ENCODE data around the gene SFSWAP. TPM values are rescaled to one million over a fixed set of nuclear protein-coding genes. Genes with fewer than 3 reads are reported as not detected.

Gene SFSWAP
- polyA plus RNA-seq, 3 donors: 7.3 to 33.0 (median 10.7) TPM

GRCh38 chr12:131729254-131729955, 18.5 kb downstream of the SFSWAP start:
- DNase-seq: no peak
- no peaks in the 10 kb centered on the region for H3K4me1 ChIP-seq (ENCODE audit: control insufficient read depth in 1 of 2, insufficient read depth in 2 of 2, low read length in 2 of 2)
- peaks cover 2% of the 10 kb centered on the region for H3K79me2 ChIP-seq (ENCODE audit: insufficient read depth, low read length)
- Mint-ChIP-seq H3K4me1 (no peaks in the 10 kb centered on the region), H3K36me3 (peaks cover 94 to 99% of the 10 kb centered on the region in 2 donors), H3K4me3 (no peak overlapping the region), H3K27ac (peak overlapping the region in 1 of 7 donors; percentile 43), H3K27me3 (ENCODE audit: low read depth in 3 of 3) (no peaks in the 10 kb centered on the region), H3K9me3 (no peaks in the 10 kb centered on the region)
- no peak overlapping the region for H3K4me2 ChIP-seq (replicated peaks; ENCODE audit: extremely low read depth, low read length, poor library complexity, severe bottlenecking)
- H3K4me3 ChIP-seq (replicated peaks in 1 of 3; ENCODE audit: low read depth in 2 of 3, low read length in 3 of 3): no peak overlapping the region
- no peak overlapping the region for H2AFZ ChIP-seq (ENCODE audit: insufficient read depth, low read depth, low read length, poor library complexity, severe bottlenecking)
- no peak for TF ChIP-seq CTCF (IDR thresholded peaks at IDR 0.05)
- H3K9ac ChIP-seq (ENCODE audit: insufficient read depth, low read length, poor library complexity, severe bottlenecking): no peak overlapping the region
- H4K20me1 ChIP-seq (ENCODE audit: insufficient read depth, low read length): peaks cover 40% of the 10 kb centered on the region
- 55% methylated on average over 2 of the region's 9 CpGs for WGBS (ENCODE audit: insufficient coverage)
- intact Hi-C loops (cut with micrococcal nuclease): no loop called here
- H3K36me3 ChIP-seq (replicated peaks in 1 of 2; ENCODE audit: control insufficient read depth in 1 of 2, insufficient read depth in 2 of 2, low read length in 2 of 2): peaks cover 97 to 100% of the 10 kb centered on the region in 2 donors
- H3K9me3 ChIP-seq (replicated peaks in 1 of 2; ENCODE audit: control insufficient read depth in 1 of 2, insufficient read depth in 1 of 2, low read length in 2 of 2): no peaks in the 10 kb centered on the region
- H3K27ac ChIP-seq (ENCODE audit: low read depth in 1 of 2, low read length in 2 of 2): no peak overlapping the region
- no peaks in the 10 kb centered on the region for H3K27me3 ChIP-seq (ENCODE audit: control insufficient read depth in 2 of 2, insufficient read depth in 2 of 2, low read length in 2 of 2)

- Histone ChIP-seq H3K9me3 (replicated peaks in 1 of 2; ENCODE audit: control insufficient read depth in 1 of 2, insufficient read depth in 1 of 2, low read length in 2 of 2) (no peaks in the 10 kb centered on the region), H4K20me1 (ENCODE audit: insufficient read depth, low read length) (peaks cover 36% of the 10 kb centered on the region)
- WGBS (ENCODE audit: insufficient coverage): 96% methylated on average over 20 of the region's 21 CpGs
Measured at GRCh38 chr12:131732996-131733615, 22.2 kb downstream of the SFSWAP start.

More at GRCh38 chr12:131732996-131733615, 22.2 kb downstream of the SFSWAP start:
- no peaks in the 10 kb centered on the region for H3K4me1 ChIP-seq (ENCODE audit: control insufficient read depth in 1 of 2, insufficient read depth in 2 of 2, low read length in 2 of 2)
- no peak overlapping the region for H2AFZ ChIP-seq (ENCODE audit: insufficient read depth, low read depth, low read length, poor library complexity, severe bottlenecking)
- H3K27ac Mint-ChIP-seq: peak overlapping the region in 1 of 7 donors; percentile 54
- no peak for TF ChIP-seq CTCF (IDR thresholded peaks at IDR 0.05)
- H3K9ac ChIP-seq (ENCODE audit: insufficient read depth, low read length, poor library complexity, severe bottlenecking): no peak overlapping the region
- intact Hi-C loops (cut with micrococcal nuclease): no loop called here
- H3K4me3 ChIP-seq (replicated peaks in 1 of 3; ENCODE audit: low read depth in 2 of 3, low read length in 3 of 3): no peak overlapping the region
- H3K36me3 Mint-ChIP-seq: peaks cover 83 to 96% of the 10 kb centered on the region in 2 donors
- peaks cover 82 to 96% of the 10 kb centered on the region in 2 donors for H3K36me3 ChIP-seq (replicated peaks in 1 of 2; ENCODE audit: control insufficient read depth in 1 of 2, insufficient read depth in 2 of 2, low read length in 2 of 2)
- no peaks in the 10 kb centered on the region for H3K79me2 ChIP-seq (ENCODE audit: insufficient read depth, low read length)
- no peaks in the 10 kb centered on the region for H3K4me1 Mint-ChIP-seq
- no peak overlapping the region for H3K4me2 ChIP-seq (replicated peaks; ENCODE audit: extremely low read depth, low read length, poor library complexity, severe bottlenecking)
- H3K27ac ChIP-seq (ENCODE audit: low read depth in 1 of 2, low read length in 2 of 2): no peak overlapping the region
- DNase-seq: no peak
- H3K4me3 Mint-ChIP-seq: no peak overlapping the region
- no peaks in the 10 kb centered on the region for H3K27me3 Mint-ChIP-seq (ENCODE audit: low read depth in 3 of 3)
- H3K27me3 ChIP-seq (ENCODE audit: control insufficient read depth in 2 of 2, insufficient read depth in 2 of 2, low read length in 2 of 2): no peaks in the 10 kb centered on the region
- no peaks in the 10 kb centered on the region for H3K9me3 Mint-ChIP-seq

Measured in CD14-positive monocyte (primary cell).